ENCODE data around the gene ENPP5. TPM values are rescaled to one million over a fixed set of nuclear protein-coding genes. Genes with fewer than 3 reads are reported as not detected.

Gene ENPP5
- polyA plus RNA-seq, 1 donor (not counting 4 experiments of a cell fraction or from before 2014, with no cell fraction given), result 0.07 TPM

DNA sequence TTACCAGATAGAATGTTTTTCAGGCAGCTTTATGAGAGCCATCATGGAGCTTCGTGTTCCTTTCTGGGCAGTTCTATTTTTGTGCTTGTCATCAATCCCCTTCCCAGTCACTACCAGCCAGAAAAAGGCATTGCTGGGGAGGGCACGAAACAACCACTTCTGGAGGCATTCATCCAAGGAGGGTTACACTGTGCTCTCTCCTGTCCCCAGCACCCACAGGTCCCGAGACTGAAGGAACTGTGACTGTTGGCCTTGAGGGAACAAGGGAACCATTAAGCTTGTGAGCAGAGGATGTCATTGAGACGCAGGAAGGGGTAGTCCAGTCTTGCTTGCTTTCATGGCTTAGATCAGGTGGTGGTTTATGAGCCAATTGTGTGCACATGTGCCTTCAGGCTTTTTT lies 20.1 kb upstream of the ENPP5 start:
- Histone ChIP-seq H2AFZ (ENCODE audit: control insufficient read depth, low read length) (no peak overlapping the region), H3K79me2 (ENCODE audit: control insufficient read depth, insufficient read depth, low read length) (no peaks in the 10 kb centered on the region), H3K27me3 (ENCODE audit: control insufficient read depth, extremely low read depth, insufficient read depth, low read length) (no peaks in the 10 kb centered on the region), H3K9ac (ENCODE audit: control insufficient read depth, extremely low read depth, insufficient read depth, low read length) (no peak overlapping the region), H3K4me3 (ENCODE audit: control insufficient read depth in 2 of 3, extremely low read depth in 1 of 3, insufficient read depth in 2 of 3, low read depth in 1 of 3, low read length in 3 of 3) (no peak overlapping the region), H3K36me3 (ENCODE audit: control insufficient read depth in 2 of 2, extremely low read depth in 1 of 2, insufficient read depth in 2 of 2, low read length in 2 of 2) (no peaks in the 10 kb centered on the region), H3K9me1 (ENCODE audit: control insufficient read depth, extremely low read depth, insufficient read depth, low read length) (no peaks in the 10 kb centered on the region), H3K27ac (ENCODE audit: control insufficient read depth, insufficient read depth, low read length) (no peak overlapping the region), H3K4me1 (ENCODE audit: control insufficient read depth, extremely low read depth, insufficient read depth, low read length) (no peaks in the 10 kb centered on the region), H4K20me1 (ENCODE audit: control insufficient read depth, extremely low read depth, insufficient read depth, low read length) (no peaks in the 10 kb centered on the region), H3K4me2 (ENCODE audit: control insufficient read depth, extremely low read depth, insufficient read depth, low read depth, low read length) (no peak overlapping the region), H3K9me3 (ENCODE audit: control insufficient read depth, low read depth, low read length) (no peaks in the 10 kb centered on the region)
- FAIRE-seq (no peak), DNase-seq (ENCODE audit: low read depth, low spot score) (no peak)
- TF ChIP-seq CTCF (optimal IDR thresholded peaks at IDR 0.05 in 1 of 3, IDR thresholded peaks at IDR 0.05 in 1 of 3, conservative IDR thresholded peaks at IDR 0.05 in 1 of 3; ENCODE audit: extremely low read depth in 1 of 3, insufficient read depth in 2 of 3, low read length in 3 of 3) (no peak), EZH2 (IDR thresholded peaks at IDR 0.05; ENCODE audit: low read length) (no peak)
- dilution Hi-C loops (cut with MboI; ENCODE audit: extremely low pct_ligation_motif_present, low sequenced_read_pairs), result no loop called here

GRCh38 chr6:46189726-46190125 lies 18.9 kb upstream of the ENPP5 start:
- no peaks in the 10 kb centered on the region for H3K9me1 ChIP-seq (ENCODE audit: control insufficient read depth, extremely low read depth, insufficient read depth, low read length)
- H3K36me3 ChIP-seq (ENCODE audit: control insufficient read depth in 2 of 2, extremely low read depth in 1 of 2, insufficient read depth in 2 of 2, low read length in 2 of 2), result no peaks in the 10 kb centered on the region
- H2AFZ ChIP-seq (ENCODE audit: control insufficient read depth, low read length), result no peak overlapping the region
- dilution Hi-C loops (cut with MboI; ENCODE audit: extremely low pct_ligation_motif_present, low sequenced_read_pairs), result no loop called here
- H3K27ac ChIP-seq (ENCODE audit: control insufficient read depth, insufficient read depth, low read length), result no peak overlapping the region
- H3K4me1 ChIP-seq (ENCODE audit: control insufficient read depth, extremely low read depth, insufficient read depth, low read length), result no peaks in the 10 kb centered on the region
- no peak for FAIRE-seq
- DNase-seq (ENCODE audit: low read depth, low spot score), result no peak
- TF ChIP-seq EZH2 (IDR thresholded peaks at IDR 0.05; ENCODE audit: low read length) (no peak), CTCF (optimal IDR thresholded peaks at IDR 0.05 in 1 of 3, IDR thresholded peaks at IDR 0.05 in 1 of 3, conservative IDR thresholded peaks at IDR 0.05 in 1 of 3; ENCODE audit: extremely low read depth in 1 of 3, insufficient read depth in 2 of 3, low read length in 3 of 3) (no peak)
- H3K9ac ChIP-seq (ENCODE audit: control insufficient read depth, extremely low read depth, insufficient read depth, low read length), result no peak overlapping the region
- H3K4me3 ChIP-seq (ENCODE audit: control insufficient read depth in 2 of 3, extremely low read depth in 1 of 3, insufficient read depth in 2 of 3, low read depth in 1 of 3, low read length in 3 of 3), result no peak overlapping the region
- H3K27me3 ChIP-seq (ENCODE audit: control insufficient read depth, extremely low read depth, insufficient read depth, low read length), result no peaks in the 10 kb centered on the region
- H3K9me3 ChIP-seq (ENCODE audit: control insufficient read depth, low read depth, low read length), result no peaks in the 10 kb centered on the region
- H3K4me2 ChIP-seq (ENCODE audit: control insufficient read depth, extremely low read depth, insufficient read depth, low read depth, low read length), result no peak overlapping the region
- H3K79me2 ChIP-seq (ENCODE audit: control insufficient read depth, insufficient read depth, low read length), result no peaks in the 10 kb centered on the region
- no peaks in the 10 kb centered on the region for H4K20me1 ChIP-seq (ENCODE audit: control insufficient read depth, extremely low read depth, insufficient read depth, low read length)
